ENCODE data around the gene GABRG3. TPM values are rescaled to one million over a fixed set of nuclear protein-coding genes. Genes with fewer than 3 reads are reported as not detected.

Gene GABRG3
- total RNA-seq, 2 donors from 2014 or later = not detected

GRCh38 chr15:27479296-27480140 lies 508.5 kb downstream of the GABRG3 start:
- Mint-ChIP-seq H3K36me3 (no peaks in the 10 kb centered on the region), H3K4me3 (no peak overlapping the region), H3K27me3 (no peaks in the 10 kb centered on the region), H3K4me1 (ENCODE audit: low read depth in 2 of 2) (no peaks in the 10 kb centered on the region), H3K9me3 (no peaks in the 10 kb centered on the region), H3K27ac (no peak overlapping the region)
- ATAC-seq = no peak
- no peak for DNase-seq (ENCODE audit: low spot score)

GRCh38 chr15:27480141-27480530 lies 509.2 kb downstream of the GABRG3 start:
- H3K4me1 Mint-ChIP-seq (ENCODE audit: low read depth in 2 of 2) = no peaks in the 10 kb centered on the region
- H3K9me3 Mint-ChIP-seq = peaks cover 2% of the 10 kb centered on the region
- ATAC-seq = no peak

GRCh38 chr15:27480642-27481041 lies 509.7 kb downstream of the GABRG3 start:
- no peak overlapping the region for H3K4me3 Mint-ChIP-seq
- H3K36me3 Mint-ChIP-seq = no peaks in the 10 kb centered on the region
- peaks cover 2% of the 10 kb centered on the region for H3K9me3 Mint-ChIP-seq
- no peak overlapping the region for H3K27ac Mint-ChIP-seq
- ATAC-seq = no peak
- H3K27me3 Mint-ChIP-seq = no peaks in the 10 kb centered on the region
- H3K4me1 Mint-ChIP-seq (ENCODE audit: low read depth in 2 of 2) = no peaks in the 10 kb centered on the region
- DNase-seq (ENCODE audit: low spot score) = no peak

More at GRCh38 chr15:27480141-27480530, 509.2 kb downstream of the GABRG3 start:
- DNase-seq (ENCODE audit: low spot score) = no peak
- no peak overlapping the region for H3K4me3 Mint-ChIP-seq
- H3K27me3 Mint-ChIP-seq = no peaks in the 10 kb centered on the region
- H3K27ac Mint-ChIP-seq = no peak overlapping the region
- no peaks in the 10 kb centered on the region for H3K36me3 Mint-ChIP-seq

- no peaks in the 10 kb centered on the region for H3K36me3 Mint-ChIP-seq
- H3K27me3 Mint-ChIP-seq = no peaks in the 10 kb centered on the region
- H3K9me3 Mint-ChIP-seq = peaks cover 2% of the 10 kb centered on the region
- no peaks in the 10 kb centered on the region for H3K4me1 Mint-ChIP-seq (ENCODE audit: low read depth in 2 of 2)
- DNase-seq (ENCODE audit: low spot score) (no peak), ATAC-seq (no peak)
- no peak overlapping the region for H3K27ac Mint-ChIP-seq
- H3K4me3 Mint-ChIP-seq = no peak overlapping the region
These were observed 510.8 kb downstream of the GABRG3 start for GRCh38 chr15:27481768-27482167.

- Mint-ChIP-seq H3K27me3 (no peaks in the 10 kb centered on the region), H3K4me3 (no peak overlapping the region), H3K27ac (no peak overlapping the region), H3K9me3 (peaks cover 2% of the 10 kb centered on the region), H3K36me3 (no peaks in the 10 kb centered on the region), H3K4me1 (ENCODE audit: low read depth in 2 of 2) (no peaks in the 10 kb centered on the region)
- DNase-seq (ENCODE audit: low spot score) = no peak
- ATAC-seq = no peak
These were observed 511.3 kb downstream of the GABRG3 start for GRCh38 chr15:27482287-27482686.

- DNase-seq (ENCODE audit: low spot score) = no peak
- Mint-ChIP-seq H3K4me1 (ENCODE audit: low read depth in 2 of 2) (no peaks in the 10 kb centered on the region), H3K27me3 (no peaks in the 10 kb centered on the region), H3K36me3 (no peaks in the 10 kb centered on the region), H3K4me3 (no peak overlapping the region), H3K27ac (no peak overlapping the region), H3K9me3 (peaks cover 2% of the 10 kb centered on the region)
- ATAC-seq = no peak
These were observed 512.1 kb downstream of the GABRG3 start for GRCh38 chr15:27483124-27483523.

GRCh38 chr15:27485265-27485664 lies 514.3 kb downstream of the GABRG3 start:
- Mint-ChIP-seq H3K36me3 (no peaks in the 10 kb centered on the region), H3K4me1 (ENCODE audit: low read depth in 2 of 2) (no peaks in the 10 kb centered on the region), H3K27ac (no peak overlapping the region), H3K9me3 (peaks cover 10% of the 10 kb centered on the region), H3K4me3 (no peak overlapping the region), H3K27me3 (no peaks in the 10 kb centered on the region)
- no peak for DNase-seq (ENCODE audit: low spot score)
- no peak for ATAC-seq

GRCh38 chr15:27486051-27486450 lies 515.1 kb downstream of the GABRG3 start:
- ATAC-seq = no peak
- no peak overlapping the region for H3K27ac Mint-ChIP-seq
- peaks cover 10% of the 10 kb centered on the region for H3K9me3 Mint-ChIP-seq
- H3K36me3 Mint-ChIP-seq = no peaks in the 10 kb centered on the region
- H3K27me3 Mint-ChIP-seq = no peaks in the 10 kb centered on the region
- no peaks in the 10 kb centered on the region for H3K4me1 Mint-ChIP-seq (ENCODE audit: low read depth in 2 of 2)
- DNase-seq (ENCODE audit: low spot score) = no peak
- H3K4me3 Mint-ChIP-seq = no peak overlapping the region

GRCh38 chr15:27486683-27487647 lies 516.0 kb downstream of the GABRG3 start:
- H3K36me3 Mint-ChIP-seq = no peaks in the 10 kb centered on the region
- DNase-seq (ENCODE audit: low spot score) (no peak), ATAC-seq (no peak)
- no peaks in the 10 kb centered on the region for H3K27me3 Mint-ChIP-seq
- no peaks in the 10 kb centered on the region for H3K4me1 Mint-ChIP-seq (ENCODE audit: low read depth in 2 of 2)
- no peak overlapping the region for H3K4me3 Mint-ChIP-seq
- H3K27ac Mint-ChIP-seq = no peak overlapping the region
- peaks cover 10% of the 10 kb centered on the region for H3K9me3 Mint-ChIP-seq

GRCh38 chr15:27487846-27488245 lies 516.9 kb downstream of the GABRG3 start:
- H3K36me3 Mint-ChIP-seq = no peaks in the 10 kb centered on the region
- no peak overlapping the region for H3K4me3 Mint-ChIP-seq
- ATAC-seq (no peak), DNase-seq (ENCODE audit: low spot score) (no peak)
- no peaks in the 10 kb centered on the region for H3K4me1 Mint-ChIP-seq (ENCODE audit: low read depth in 2 of 2)
- no peaks in the 10 kb centered on the region for H3K27me3 Mint-ChIP-seq
- H3K27ac Mint-ChIP-seq = no peak overlapping the region
- H3K9me3 Mint-ChIP-seq = peaks cover 10% of the 10 kb centered on the region

GRCh38 chr15:27490867-27491595 lies 520.0 kb downstream of the GABRG3 start:
- Mint-ChIP-seq H3K27ac (no peak overlapping the region), H3K4me3 (no peak overlapping the region), H3K27me3 (no peaks in the 10 kb centered on the region), H3K4me1 (ENCODE audit: low read depth in 2 of 2) (no peaks in the 10 kb centered on the region), H3K36me3 (no peaks in the 10 kb centered on the region), H3K9me3 (peaks cover 13% of the 10 kb centered on the region)
- DNase-seq (ENCODE audit: low spot score) = no peak
- ATAC-seq = no peak

- Mint-ChIP-seq H3K27me3 (no peaks in the 10 kb centered on the region), H3K36me3 (no peaks in the 10 kb centered on the region), H3K27ac (no peak overlapping the region), H3K4me3 (no peak overlapping the region), H3K9me3 (peaks cover 13% of the 10 kb centered on the region), H3K4me1 (ENCODE audit: low read depth in 2 of 2) (no peaks in the 10 kb centered on the region)
- ATAC-seq = no peak
- no peak for DNase-seq (ENCODE audit: low spot score)
These were observed 521.0 kb downstream of the GABRG3 start for GRCh38 chr15:27491666-27492621.
